IPS-18a (cell line): ENCODE results near the gene YIPF5.

Experiments
- H3K27ac ChIP-seq: one replicate; pipeline ENCODE4 v1.5.1; 2013; ENCODE audit warnings: low read length
- H3K27me3 ChIP-seq: one replicate; pipeline ENCODE4 v1.6.1; 2013; ENCODE audit warnings: mild to moderate bottlenecking, low read length; ENCODE audit not compliant: control insufficient read depth, insufficient read depth
- H3K36me3 ChIP-seq: one replicate; pipeline ENCODE4 v1.6.1; 2013; ENCODE audit warnings: low read depth, low read length; ENCODE audit not compliant: control insufficient read depth
- H3K4me1 ChIP-seq: one replicate; pipeline ENCODE4 v1.6.1; 2013; ENCODE audit warnings: low read depth, low read length; ENCODE audit not compliant: control insufficient read depth
- H3K4me3 ChIP-seq: one replicate; pipeline ENCODE4 v1.5.1; 2013; ENCODE audit warnings: low read length
- H3K9ac ChIP-seq: one replicate; pipeline ENCODE4 v1.6.1; 2013; ENCODE audit warnings: mild to moderate bottlenecking, low read length, moderate library complexity
- H3K9me3 ChIP-seq: one replicate; pipeline ENCODE4 v1.6.1; 2013; ENCODE audit warnings: low read depth, low read length; ENCODE audit not compliant: control insufficient read depth

Gene YIPF5

GRCh38 chr5:144198386-144198785, 27.9 kb upstream of the YIPF5 start:
- Histone ChIP-seq H3K9ac (no peak overlapping the region), H3K9me3 (no peaks in the 10 kb centered on the region), H3K4me1 (no peaks in the 10 kb centered on the region), H3K4me3 (no peak overlapping the region), H3K36me3 (no peaks in the 10 kb centered on the region), H3K27me3 (no peaks in the 10 kb centered on the region), H3K27ac (no peak overlapping the region)

GRCh38 chr5:144196612-144197011, 26.2 kb upstream of the YIPF5 start:
- no peaks in the 10 kb centered on the region for H3K9me3 ChIP-seq

GRCh38 chr5:144195448-144195847, 25.0 kb upstream of the YIPF5 start:
- Histone ChIP-seq H3K9ac (no peak overlapping the region), H3K4me1 (no peaks in the 10 kb centered on the region), H3K9me3 (no peaks in the 10 kb centered on the region), H3K27me3 (no peaks in the 10 kb centered on the region), H3K27ac (no peak overlapping the region), H3K4me3 (no peak overlapping the region), H3K36me3 (no peaks in the 10 kb centered on the region)

More at GRCh38 chr5:144196612-144197011, 26.2 kb upstream of the YIPF5 start:
- Histone ChIP-seq H3K27me3 (no peaks in the 10 kb centered on the region), H3K4me3 (no peak overlapping the region), H3K9ac (no peak overlapping the region), H3K36me3 (no peaks in the 10 kb centered on the region), H3K4me1 (no peaks in the 10 kb centered on the region), H3K27ac (no peak overlapping the region)

- H3K27me3 ChIP-seq = no peaks in the 10 kb centered on the region
- H3K27ac ChIP-seq = no peak overlapping the region
- H3K4me3 ChIP-seq = no peak overlapping the region
- H3K9ac ChIP-seq = no peak overlapping the region
- H3K9me3 ChIP-seq = no peaks in the 10 kb centered on the region
- no peaks in the 10 kb centered on the region for H3K36me3 ChIP-seq
- no peaks in the 10 kb centered on the region for H3K4me1 ChIP-seq
Observed at GRCh38 chr5:144194144-144194543, 23.7 kb upstream of the YIPF5 start.

GRCh38 chr5:144192661-144193060, 22.2 kb upstream of the YIPF5 start:
- Histone ChIP-seq H3K36me3 (no peaks in the 10 kb centered on the region), H3K4me3 (no peak overlapping the region), H3K27ac (no peak overlapping the region), H3K9me3 (no peaks in the 10 kb centered on the region), H3K4me1 (no peaks in the 10 kb centered on the region), H3K9ac (no peak overlapping the region), H3K27me3 (no peaks in the 10 kb centered on the region)

GRCh38 chr5:144191998-144192397, 21.5 kb upstream of the YIPF5 start:
- Histone ChIP-seq H3K9me3 (no peaks in the 10 kb centered on the region), H3K9ac (no peak overlapping the region), H3K36me3 (no peaks in the 10 kb centered on the region), H3K27me3 (no peaks in the 10 kb centered on the region), H3K27ac (no peak overlapping the region), H3K4me1 (no peaks in the 10 kb centered on the region), H3K4me3 (no peak overlapping the region)

- no peak overlapping the region for H3K27ac ChIP-seq
- no peaks in the 10 kb centered on the region for H3K36me3 ChIP-seq
- no peak overlapping the region for H3K4me3 ChIP-seq
- no peaks in the 10 kb centered on the region for H3K27me3 ChIP-seq
- no peaks in the 10 kb centered on the region for H3K9me3 ChIP-seq
- H3K4me1 ChIP-seq = no peaks in the 10 kb centered on the region
- H3K9ac ChIP-seq = no peak overlapping the region
Observed at GRCh38 chr5:144191531-144191930, 21.1 kb upstream of the YIPF5 start.

- Histone ChIP-seq H3K36me3 (no peaks in the 10 kb centered on the region), H3K27me3 (no peaks in the 10 kb centered on the region), H3K9me3 (no peaks in the 10 kb centered on the region), H3K9ac (no peak overlapping the region), H3K27ac (no peak overlapping the region), H3K4me1 (no peaks in the 10 kb centered on the region), H3K4me3 (no peak overlapping the region)
Observed at GRCh38 chr5:144189800-144190429, 19.5 kb upstream of the YIPF5 start.

GRCh38 chr5:144187699-144188294, 17.3 kb upstream of the YIPF5 start:
- Histone ChIP-seq H3K4me3 (no peak overlapping the region), H3K9ac (no peak overlapping the region), H3K4me1 (no peaks in the 10 kb centered on the region), H3K9me3 (no peaks in the 10 kb centered on the region), H3K27me3 (no peaks in the 10 kb centered on the region), H3K36me3 (no peaks in the 10 kb centered on the region), H3K27ac (no peak overlapping the region)

GRCh38 chr5:144183254-144183889, 12.9 kb upstream of the YIPF5 start:
- Histone ChIP-seq H3K4me1 (no peaks in the 10 kb centered on the region), H3K9ac (no peak overlapping the region), H3K27ac (no peak overlapping the region), H3K9me3 (no peaks in the 10 kb centered on the region), H3K4me3 (no peak overlapping the region), H3K36me3 (no peaks in the 10 kb centered on the region), H3K27me3 (no peaks in the 10 kb centered on the region)

- H3K27me3 ChIP-seq = no peaks in the 10 kb centered on the region
- H3K4me1 ChIP-seq = no peaks in the 10 kb centered on the region
- no peak overlapping the region for H3K9ac ChIP-seq
- H3K4me3 ChIP-seq = no peak overlapping the region
- no peak overlapping the region for H3K27ac ChIP-seq
- H3K36me3 ChIP-seq = no peaks in the 10 kb centered on the region
- no peaks in the 10 kb centered on the region for H3K9me3 ChIP-seq
Observed at GRCh38 chr5:144179226-144179625, 8.8 kb upstream of the YIPF5 start.

GRCh38 chr5:144177548-144177947, 7.1 kb upstream of the YIPF5 start:
- no peaks in the 10 kb centered on the region for H3K27me3 ChIP-seq
- no peak overlapping the region for H3K27ac ChIP-seq
- no peaks in the 10 kb centered on the region for H3K36me3 ChIP-seq
- H3K9ac ChIP-seq = no peak overlapping the region
- no peak overlapping the region for H3K4me3 ChIP-seq
- H3K4me1 ChIP-seq = no peaks in the 10 kb centered on the region
- no peaks in the 10 kb centered on the region for H3K9me3 ChIP-seq
